DMS79 treated with DMSO at 0.1 percent for 48 hours (cell line): ENCODE data around the gene EVI5.

ENCODE experiments used
- DNase-seq: peaks from one replicate; lab custom pipeline; 2025; lab: John Stamatoyannopoulos, UW

EVI5 gene

GRCh38 chr1:92483610-92484471, 301.1 kb downstream of the EVI5 start:
- DNase-seq: peak; percentile 50

- peak; percentile 43 for DNase-seq
Measured at GRCh38 chr1:92482665-92483609, 302.0 kb downstream of the EVI5 start.

- peak; percentile 27 for DNase-seq
Measured at GRCh38 chr1:92481971-92482664, 302.8 kb downstream of the EVI5 start.

- DNase-seq: no peak
Measured at GRCh38 chr1:92481599-92481925, 303.3 kb downstream of the EVI5 start.

GRCh38 chr1:92480813-92481598, 303.9 kb downstream of the EVI5 start:
- no peak for DNase-seq

GRCh38 chr1:92480200-92480812, 304.6 kb downstream of the EVI5 start:
- no peak for DNase-seq

GRCh38 chr1:92479587-92479986, 305.3 kb downstream of the EVI5 start:
- DNase-seq: no peak

- no peak for DNase-seq
Measured at GRCh38 chr1:92478393-92478792, 306.5 kb downstream of the EVI5 start.

- DNase-seq: no peak
Measured at GRCh38 chr1:92476071-92476631, 308.8 kb downstream of the EVI5 start.

GRCh38 chr1:92475029-92475428, 309.9 kb downstream of the EVI5 start:
- DNase-seq: no peak

- no peak for DNase-seq
Measured at GRCh38 chr1:92473781-92474495, 311.0 kb downstream of the EVI5 start.

GRCh38 chr1:92470216-92470615, 314.7 kb downstream of the EVI5 start:
- DNase-seq: no peak

- DNase-seq: no peak
Measured at GRCh38 chr1:92466683-92467352, 318.1 kb downstream of the EVI5 start.

GRCh38 chr1:92465256-92465647, 319.7 kb downstream of the EVI5 start:
- DNase-seq: no peak

- DNase-seq: no peak
Measured at GRCh38 chr1:92464588-92465255, 320.2 kb downstream of the EVI5 start.

GRCh38 chr1:92461364-92462097, 323.4 kb downstream of the EVI5 start:
- DNase-seq: no peak

GRCh38 chr1:92459871-92460320, 325.0 kb downstream of the EVI5 start:
- no peak for DNase-seq
